Endodermal cell (in vitro differentiated cells): ENCODE data around the gene FAM9C. TPM values are rescaled to one million over a fixed set of nuclear protein-coding genes. Genes with fewer than 3 reads are reported as not detected.

Experiments used
- DNase-seq: peaks from one replicate; pipeline ENCODE4 v3.0.0-alpha.2; 2017
- H3K27ac ChIP-seq: 2 replicates; pipeline ENCODE4 v1.5.1; 2013; ENCODE audit warnings: mild to moderate bottlenecking, low read depth, low read length, moderate library complexity
- H3K27me3 ChIP-seq: 2 replicates; pipeline ENCODE4 v1.6.1; 2013; ENCODE audit warnings: mild to moderate bottlenecking, low read length, moderate library complexity; ENCODE audit not compliant: insufficient read depth, control insufficient read depth, poor library complexity, severe bottlenecking
- H3K36me3 ChIP-seq: 2 replicates; pipeline ENCODE4 v1.7.0; 2013; ENCODE audit warnings: mild to moderate bottlenecking, low read length, moderate library complexity; ENCODE audit not compliant: control insufficient read depth, insufficient read depth
- H3K4me1 ChIP-seq: one replicate; pipeline ENCODE4 v1.7.0; 2013; ENCODE audit warnings: low read length; ENCODE audit not compliant: control insufficient read depth, insufficient read depth
- H3K4me3 ChIP-seq: 2 replicates; pipeline ENCODE4 v1.5.1; 2013; ENCODE audit warnings: mild to moderate bottlenecking, low read length, moderate library complexity
- H3K9ac ChIP-seq: 2 replicates; pipeline ENCODE4 v1.6.1; 2013; ENCODE audit warnings: mild to moderate bottlenecking, low read length, moderate library complexity; ENCODE audit not compliant: poor library complexity, severe bottlenecking; ENCODE audit errors: extremely low read depth
- H3K9me3 ChIP-seq: 2 replicates; pipeline ENCODE4 v1.6.1; 2013; ENCODE audit warnings: mild to moderate bottlenecking, low read length, moderate library complexity; ENCODE audit not compliant: control insufficient read depth
- H3K27ac Mint-ChIP-seq: 2 replicates; pipeline ENCODE4 v1.8.0; 2020; ENCODE audit warnings: mixed read lengths
- H3K27me3 Mint-ChIP-seq: 2 replicates; pipeline ENCODE4 v1.8.0; 2021; ENCODE audit warnings: mild to moderate bottlenecking, mixed read lengths; ENCODE audit not compliant: insufficient read depth
- H3K36me3 Mint-ChIP-seq: 2 replicates; pipeline ENCODE4 v1.8.0; 2020; ENCODE audit warnings: low read depth, mixed read lengths
- H3K4me1 Mint-ChIP-seq: 2 replicates; pipeline ENCODE4 v1.8.0; 2020; ENCODE audit warnings: mixed read lengths
- H3K4me3 Mint-ChIP-seq: 2 replicates; pipeline ENCODE4 v1.8.0; 2020; ENCODE audit warnings: mild to moderate bottlenecking, moderate library complexity, mixed read lengths
- H3K9me3 Mint-ChIP-seq: 2 replicates; pipeline ENCODE4 v1.8.0; 2020; ENCODE audit warnings: mild to moderate bottlenecking, mixed read lengths
- CTCF ChIP-seq: fragments of 200-600 bp; sonication (generic); conservative IDR thresholded peaks from 2 replicates; pipeline ENCODE4 v1.5.0; 2021; ENCODE audit warnings: antibody characterized with exemption, mild to moderate bottlenecking
- whole genome bisulfite sequencing, 2 experiments: methylation state at CpG; one replicate each; pipeline versions ENCODE4 v1.1.5 to v1.1.7; 2013; ENCODE audit warnings: missing lambda C conversion rate in 2 of 2, mixed read lengths in 1 of 2; ENCODE audit not compliant: insufficient coverage in 1 of 2, insufficient read length in 1 of 2; 5-methylcytosine and 5-hydroxymethylcytosine counted together
- total RNA-seq, 2 donors: library from RNA; stranded (reverse); fragmentation: NEBNext Ultra II Directional in 1 of 2; extraction: Animal tissue kit (Norgen Biotek cat#: 25700) in 1 of 2; gene quantifications; 2 replicates in 1 of 2; 3 replicates in 1 of 2; pipeline ENCODE4 v1.2.1, GENCODE V29; 2021

FAM9C gene
- total RNA-seq, 2 donors from 2014 or later = not detected

GRCh38 chrX:12999422-12999821 is 45.0 kb downstream of the FAM9C start:
- H3K27ac ChIP-seq = no peak overlapping the region
- no peaks in the 10 kb centered on the region for H3K9me3 ChIP-seq
- H3K9ac ChIP-seq = no peak overlapping the region
- no peak overlapping the region for H3K27ac Mint-ChIP-seq
- H3K4me3 Mint-ChIP-seq = no peak overlapping the region
- 62% methylated on average over 7 of the region's 9 CpGs; no CpG with 5 or more reads in 1 of the 2 experiments for WGBS, 2 experiments
- H3K36me3 ChIP-seq = no peaks in the 10 kb centered on the region
- H3K36me3 Mint-ChIP-seq = no peaks in the 10 kb centered on the region
- H3K4me1 ChIP-seq = no peaks in the 10 kb centered on the region
- H3K4me3 ChIP-seq = no peak overlapping the region
- TF ChIP-seq CTCF = no peak
- H3K4me1 Mint-ChIP-seq = peaks cover 13% of the 10 kb centered on the region
- H3K27me3 Mint-ChIP-seq = no peaks in the 10 kb centered on the region
- no peak for DNase-seq
- no peaks in the 10 kb centered on the region for H3K27me3 ChIP-seq
- H3K9me3 Mint-ChIP-seq = peaks cover 45% of the 10 kb centered on the region

- Mint-ChIP-seq H3K4me3 (no peak overlapping the region), H3K36me3 (no peaks in the 10 kb centered on the region), H3K27me3 (no peaks in the 10 kb centered on the region), H3K27ac (no peak overlapping the region), H3K4me1 (peaks cover 13% of the 10 kb centered on the region), H3K9me3 (peaks cover 45% of the 10 kb centered on the region)
- Histone ChIP-seq H3K27ac (peak overlapping the region; percentile 21), H3K9me3 (no peaks in the 10 kb centered on the region), H3K4me1 (no peaks in the 10 kb centered on the region), H3K27me3 (no peaks in the 10 kb centered on the region), H3K9ac (no peak overlapping the region), H3K36me3 (no peaks in the 10 kb centered on the region), H3K4me3 (no peak overlapping the region)
- no peak for TF ChIP-seq CTCF
- 60 to 63% methylated on average over 1 to 5 of the region's 5 CpGs for WGBS, 2 experiments
- no peak for DNase-seq
Measured at GRCh38 chrX:12997906-12998687, 46.3 kb downstream of the FAM9C start.

GRCh38 chrX:12996934-12997435 is 47.4 kb downstream of the FAM9C start:
- no peak overlapping the region for H3K4me3 Mint-ChIP-seq
- Histone ChIP-seq H3K27ac (no peak overlapping the region), H3K9me3 (no peaks in the 10 kb centered on the region)

More at GRCh38 chrX:12996934-12997435, 47.4 kb downstream of the FAM9C start:
- Histone ChIP-seq H3K27me3 (no peaks in the 10 kb centered on the region), H3K4me3 (no peak overlapping the region), H3K36me3 (no peaks in the 10 kb centered on the region), H3K9ac (no peak overlapping the region), H3K4me1 (no peaks in the 10 kb centered on the region)
- H3K27ac Mint-ChIP-seq = no peak overlapping the region
- no peak for DNase-seq
- 83 to 95% methylated on average over 1 to 3 of the region's 3 CpGs for WGBS, 2 experiments
- H3K9me3 Mint-ChIP-seq = peaks cover 50% of the 10 kb centered on the region
- H3K4me1 Mint-ChIP-seq = peaks cover 13% of the 10 kb centered on the region
- H3K27me3 Mint-ChIP-seq = no peaks in the 10 kb centered on the region
- no peak for TF ChIP-seq CTCF
- H3K36me3 Mint-ChIP-seq = no peaks in the 10 kb centered on the region
